ENCODE measurements around the gene NEDD4. TPM values are rescaled to one million over a fixed set of nuclear protein-coding genes. Genes with fewer than 3 reads are reported as not detected.

NEDD4 gene
- total RNA-seq, 1 donor from 2014 or later: 55.4 TPM

DNA sequence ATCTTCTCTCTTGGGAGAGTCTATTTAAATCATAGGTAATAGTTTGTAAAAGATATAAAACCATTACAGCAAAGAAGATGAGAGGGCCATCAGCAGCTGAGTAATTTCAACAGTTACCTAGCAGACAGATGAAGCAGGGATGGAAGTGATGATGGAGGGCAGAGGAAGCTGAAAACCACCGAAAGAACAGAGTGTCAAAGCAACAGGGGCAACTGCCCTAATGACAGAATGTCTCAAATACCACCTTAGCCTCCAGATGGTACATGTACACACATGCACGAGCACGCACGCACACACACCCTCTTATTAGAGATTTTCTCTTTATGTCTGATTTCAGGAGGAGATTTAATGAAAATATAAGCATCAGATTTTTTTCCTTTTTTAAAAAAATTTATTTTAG lies 64.5 kb downstream of the NEDD4 start:
- no peaks in the 10 kb centered on the region for H3K36me3 ChIP-seq (ENCODE audit: insufficient read depth, low read length)
- no peaks in the 10 kb centered on the region for H3K9me3 ChIP-seq (ENCODE audit: insufficient read depth, low read depth, low read length)
- no peaks in the 10 kb centered on the region for H3K27me3 Mint-ChIP-seq (ENCODE audit: low read depth, unreplicated experiment)
- no peaks in the 10 kb centered on the region for H3K27me3 ChIP-seq (ENCODE audit: insufficient read depth, low read length)
- no peak overlapping the region for H3K4me3 Mint-ChIP-seq (ENCODE audit: unreplicated experiment)
- H3K4me2 ChIP-seq (ENCODE audit: low read length): no peak overlapping the region
- H3K9ac ChIP-seq (ENCODE audit: low read length): no peak overlapping the region
- H3K4me3 ChIP-seq (ENCODE audit: insufficient read depth, low read depth, low read length): no peak overlapping the region
- no peak overlapping the region for H3K27ac Mint-ChIP-seq (ENCODE audit: unreplicated experiment)
- no peak overlapping the region for H2AFZ ChIP-seq (ENCODE audit: low read depth, low read length)
- H3K27ac ChIP-seq (ENCODE audit: low read depth, low read length): no peak overlapping the region
- no peak for FAIRE-seq
- no peaks in the 10 kb centered on the region for H3K4me1 ChIP-seq (ENCODE audit: insufficient read depth, low read length)
- peaks cover 12% of the 10 kb centered on the region for H3K36me3 Mint-ChIP-seq (ENCODE audit: low read depth, unreplicated experiment)
- peaks cover 2% of the 10 kb centered on the region for H3K4me1 Mint-ChIP-seq (ENCODE audit: low read depth, unreplicated experiment)
- DNase-seq (ENCODE audit: low read depth): no peak
- H4K20me1 ChIP-seq (ENCODE audit: insufficient read depth, low read length): no peaks in the 10 kb centered on the region
- peaks cover 3% of the 10 kb centered on the region for H3K79me2 ChIP-seq (ENCODE audit: insufficient read depth, low read length)
- peaks cover 9% of the 10 kb centered on the region for H3K9me3 Mint-ChIP-seq (ENCODE audit: unreplicated experiment)
- TF ChIP-seq CTCF (IDR thresholded peaks at IDR 0.05; ENCODE audit: insufficient read depth, low read depth, low read length) (no peak), EZH2 (IDR thresholded peaks at IDR 0.05; ENCODE audit: insufficient read depth, low read length) (no peak)

DNA sequence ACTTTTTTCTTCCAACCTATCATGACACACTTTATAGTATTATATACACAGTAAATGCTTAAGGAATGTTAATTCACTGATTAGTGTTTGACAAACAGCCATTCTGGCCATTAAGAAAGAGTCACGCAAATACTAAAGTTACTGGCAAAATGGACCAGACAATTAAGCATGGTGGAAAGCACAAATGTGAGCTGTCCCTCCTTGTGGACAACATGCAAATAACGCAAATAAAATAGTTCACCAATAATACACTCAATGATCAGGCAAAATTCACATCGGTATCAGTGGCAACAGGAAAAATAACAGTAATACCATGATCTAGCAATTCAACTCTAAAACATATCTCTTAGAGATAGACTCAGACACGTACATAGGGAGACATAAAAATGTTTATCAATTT lies 71.7 kb downstream of the NEDD4 start:
- H3K36me3 ChIP-seq (ENCODE audit: insufficient read depth, low read length): no peaks in the 10 kb centered on the region
- Mint-ChIP-seq H3K4me3 (ENCODE audit: unreplicated experiment) (no peak overlapping the region), H3K27ac (ENCODE audit: unreplicated experiment) (no peak overlapping the region), H3K9me3 (ENCODE audit: unreplicated experiment) (no peaks in the 10 kb centered on the region), H3K27me3 (ENCODE audit: low read depth, unreplicated experiment) (no peaks in the 10 kb centered on the region), H3K36me3 (ENCODE audit: low read depth, unreplicated experiment) (no peaks in the 10 kb centered on the region), H3K4me1 (ENCODE audit: low read depth, unreplicated experiment) (peaks cover 10% of the 10 kb centered on the region)
- DNase-seq (ENCODE audit: low read depth): no peak
- peaks cover 12% of the 10 kb centered on the region for H3K4me1 ChIP-seq (ENCODE audit: insufficient read depth, low read length)
- no peaks in the 10 kb centered on the region for H3K27me3 ChIP-seq (ENCODE audit: insufficient read depth, low read length)
- no peak overlapping the region for H3K27ac ChIP-seq (ENCODE audit: low read depth, low read length)
- no peak for FAIRE-seq
- H3K79me2 ChIP-seq (ENCODE audit: insufficient read depth, low read length): no peaks in the 10 kb centered on the region
- no peaks in the 10 kb centered on the region for H3K9me3 ChIP-seq (ENCODE audit: insufficient read depth, low read depth, low read length)
- H3K4me3 ChIP-seq (ENCODE audit: insufficient read depth, low read depth, low read length): no peak overlapping the region
- no peaks in the 10 kb centered on the region for H4K20me1 ChIP-seq (ENCODE audit: insufficient read depth, low read length)
- TF ChIP-seq CTCF (IDR thresholded peaks at IDR 0.05; ENCODE audit: insufficient read depth, low read depth, low read length) (no peak), EZH2 (IDR thresholded peaks at IDR 0.05; ENCODE audit: insufficient read depth, low read length) (no peak)
- H3K9ac ChIP-seq (ENCODE audit: low read length): no peak overlapping the region
- H2AFZ ChIP-seq (ENCODE audit: low read depth, low read length): no peak overlapping the region
- no peak overlapping the region for H3K4me2 ChIP-seq (ENCODE audit: low read length)

GRCh38 chr15:55917881-55918296 lies 75.5 kb downstream of the NEDD4 start:
- H3K36me3 Mint-ChIP-seq (ENCODE audit: low read depth, unreplicated experiment): no peaks in the 10 kb centered on the region
- H3K4me3 ChIP-seq (ENCODE audit: insufficient read depth, low read depth, low read length): no peak overlapping the region
- H3K9me3 ChIP-seq (ENCODE audit: insufficient read depth, low read depth, low read length): no peaks in the 10 kb centered on the region
- peak; percentile 82 for TF ChIP-seq CTCF (IDR thresholded peaks at IDR 0.05; ENCODE audit: insufficient read depth, low read depth, low read length)
- no peak for TF ChIP-seq EZH2 (IDR thresholded peaks at IDR 0.05; ENCODE audit: insufficient read depth, low read length)
- H3K27ac Mint-ChIP-seq (ENCODE audit: unreplicated experiment): no peak overlapping the region
- no peaks in the 10 kb centered on the region for H3K9me3 Mint-ChIP-seq (ENCODE audit: unreplicated experiment)
- no peaks in the 10 kb centered on the region for H3K36me3 ChIP-seq (ENCODE audit: insufficient read depth, low read length)
- H3K4me2 ChIP-seq (ENCODE audit: low read length): peak overlapping the region; percentile 84
- H3K4me3 Mint-ChIP-seq (ENCODE audit: unreplicated experiment): no peak overlapping the region
- H3K9ac ChIP-seq (ENCODE audit: low read length): no peak overlapping the region
- DNase-seq (ENCODE audit: low read depth) (peak; percentile 84), FAIRE-seq (peak; percentile 59)
- H3K79me2 ChIP-seq (ENCODE audit: insufficient read depth, low read length): peaks cover 38% of the 10 kb centered on the region
- H4K20me1 ChIP-seq (ENCODE audit: insufficient read depth, low read length): no peaks in the 10 kb centered on the region
- H3K4me1 ChIP-seq (ENCODE audit: insufficient read depth, low read length): peaks cover 19% of the 10 kb centered on the region
- no peak overlapping the region for H2AFZ ChIP-seq (ENCODE audit: low read depth, low read length)
- peak overlapping the region; percentile 70 for H3K27ac ChIP-seq (ENCODE audit: low read depth, low read length)
- H3K27me3 Mint-ChIP-seq (ENCODE audit: low read depth, unreplicated experiment): no peaks in the 10 kb centered on the region
- H3K4me1 Mint-ChIP-seq (ENCODE audit: low read depth, unreplicated experiment): peaks cover 24% of the 10 kb centered on the region
- no peaks in the 10 kb centered on the region for H3K27me3 ChIP-seq (ENCODE audit: insufficient read depth, low read length)

Data from astrocyte (in vitro differentiated cells and primary cell).